ENCODE measurements around the gene SLIT3. TPM values are rescaled to one million over a fixed set of nuclear protein-coding genes. Genes with fewer than 3 reads are reported as not detected.

SLIT3 gene
- total RNA-seq, 3 donors from 2014 or later (not counting 1 experiment from before 2014, with no cell fraction given): 0.34 to 0.80 TPM; not detected in 1

GRCh38 chr5:169336242-169336641 is 35.3 kb upstream of the SLIT3 start:
- H3K9me3 Mint-ChIP-seq: no peaks in the 10 kb centered on the region
- ATAC-seq (no peak), DNase-seq (no peak)
- no peaks in the 10 kb centered on the region for H3K36me3 ChIP-seq (ENCODE audit: control insufficient read depth, insufficient read depth, low read length)
- no peak for TF ChIP-seq CTCF (IDR thresholded peaks at IDR 0.05)
- 83% methylated on average over 2 of the region's 2 CpGs for WGBS (ENCODE audit: insufficient coverage)
- H3K4me3 Mint-ChIP-seq: no peak overlapping the region
- no peaks in the 10 kb centered on the region for H3K36me3 Mint-ChIP-seq
- no peak overlapping the region for H3K27ac ChIP-seq (ENCODE audit: low read length)
- H3K4me1 Mint-ChIP-seq: no peaks in the 10 kb centered on the region
- H3K27ac Mint-ChIP-seq: no peak overlapping the region
- H3K27me3 Mint-ChIP-seq (ENCODE audit: low read depth in 2 of 2): peaks cover 2 to 7% of the 10 kb centered on the region in 2 donors
- no peaks in the 10 kb centered on the region for H3K9me3 ChIP-seq (ENCODE audit: control insufficient read depth, insufficient read depth, low read length)
- intact Hi-C loops (cut with micrococcal nuclease): no loop called here
- no peak overlapping the region for H3K4me3 ChIP-seq (ENCODE audit: low read length)
- H3K27me3 ChIP-seq (ENCODE audit: control insufficient read depth, insufficient read depth, low read length): no peaks in the 10 kb centered on the region
- no peaks in the 10 kb centered on the region for H3K4me1 ChIP-seq (ENCODE audit: control insufficient read depth, insufficient read depth, low read length)

- Mint-ChIP-seq H3K9me3 (no peaks in the 10 kb centered on the region), H3K27me3 (ENCODE audit: low read depth in 2 of 2) (peaks cover 2 to 7% of the 10 kb centered on the region in 2 donors), H3K27ac (no peak overlapping the region), H3K36me3 (no peaks in the 10 kb centered on the region), H3K4me1 (no peaks in the 10 kb centered on the region), H3K4me3 (no peak overlapping the region)
- intact Hi-C loops (cut with micrococcal nuclease): no loop called here
- DNase-seq (no peak), ATAC-seq (no peak)
- WGBS (ENCODE audit: insufficient coverage): 73% methylated on average over 2 of the region's 2 CpGs
- H3K9me3 ChIP-seq (ENCODE audit: control insufficient read depth, insufficient read depth, low read length): no peaks in the 10 kb centered on the region
- no peak for TF ChIP-seq CTCF (IDR thresholded peaks at IDR 0.05)
- no peaks in the 10 kb centered on the region for H3K27me3 ChIP-seq (ENCODE audit: control insufficient read depth, insufficient read depth, low read length)
- H3K36me3 ChIP-seq (ENCODE audit: control insufficient read depth, insufficient read depth, low read length): no peaks in the 10 kb centered on the region
- H3K4me3 ChIP-seq (ENCODE audit: low read length): no peak overlapping the region
- no peaks in the 10 kb centered on the region for H3K4me1 ChIP-seq (ENCODE audit: control insufficient read depth, insufficient read depth, low read length)
- H3K27ac ChIP-seq (ENCODE audit: low read length): no peak overlapping the region
Measured at GRCh38 chr5:169335806-169336205, 34.9 kb upstream of the SLIT3 start.

GRCh38 chr5:169333518-169333917 is 32.6 kb upstream of the SLIT3 start:
- Histone ChIP-seq H3K4me3 (ENCODE audit: low read length) (no peak overlapping the region), H3K36me3 (ENCODE audit: control insufficient read depth, insufficient read depth, low read length) (no peaks in the 10 kb centered on the region), H3K27ac (ENCODE audit: low read length) (no peak overlapping the region), H3K9me3 (ENCODE audit: control insufficient read depth, insufficient read depth, low read length) (no peaks in the 10 kb centered on the region), H3K4me1 (ENCODE audit: control insufficient read depth, insufficient read depth, low read length) (no peaks in the 10 kb centered on the region), H3K27me3 (ENCODE audit: control insufficient read depth, insufficient read depth, low read length) (no peaks in the 10 kb centered on the region)
- no peak overlapping the region for H3K4me3 Mint-ChIP-seq
- intact Hi-C loops (cut with micrococcal nuclease): no loop called here
- ATAC-seq: no peak
- H3K9me3 Mint-ChIP-seq: no peaks in the 10 kb centered on the region
- DNase-seq: no peak
- WGBS (ENCODE audit: insufficient coverage): 75% methylated on average over 6 of the region's 6 CpGs
- peaks cover 2 to 7% of the 10 kb centered on the region in 2 donors for H3K27me3 Mint-ChIP-seq (ENCODE audit: low read depth in 2 of 2)
- H3K36me3 Mint-ChIP-seq: no peaks in the 10 kb centered on the region
- TF ChIP-seq CTCF (IDR thresholded peaks at IDR 0.05): no peak
- no peaks in the 10 kb centered on the region for H3K4me1 Mint-ChIP-seq
- no peak overlapping the region for H3K27ac Mint-ChIP-seq

GRCh38 chr5:169331292-169331852 is 30.4 kb upstream of the SLIT3 start:
- no peaks in the 10 kb centered on the region for H3K27me3 ChIP-seq (ENCODE audit: control insufficient read depth, insufficient read depth, low read length)
- H3K4me1 Mint-ChIP-seq: no peaks in the 10 kb centered on the region
- no peak for TF ChIP-seq CTCF (IDR thresholded peaks at IDR 0.05)
- ATAC-seq (no peak), DNase-seq (no peak)
- no peak overlapping the region for H3K27ac Mint-ChIP-seq
- H3K36me3 Mint-ChIP-seq: no peaks in the 10 kb centered on the region
- WGBS (ENCODE audit: insufficient coverage): 87% methylated on average over 4 of the region's 4 CpGs
- no peaks in the 10 kb centered on the region for H3K4me1 ChIP-seq (ENCODE audit: control insufficient read depth, insufficient read depth, low read length)
- no peak overlapping the region for H3K4me3 Mint-ChIP-seq
- peaks cover 2 to 7% of the 10 kb centered on the region in 2 donors for H3K27me3 Mint-ChIP-seq (ENCODE audit: low read depth in 2 of 2)
- H3K27ac ChIP-seq (ENCODE audit: low read length): no peak overlapping the region
- intact Hi-C loops (cut with micrococcal nuclease): no loop called here
- no peaks in the 10 kb centered on the region for H3K9me3 ChIP-seq (ENCODE audit: control insufficient read depth, insufficient read depth, low read length)
- no peak overlapping the region for H3K4me3 ChIP-seq (ENCODE audit: low read length)
- H3K36me3 ChIP-seq (ENCODE audit: control insufficient read depth, insufficient read depth, low read length): no peaks in the 10 kb centered on the region
- H3K9me3 Mint-ChIP-seq: no peaks in the 10 kb centered on the region

All from natural killer cell (primary cell).